GM18502 (cell line): ENCODE measurements around the gene HTR6.
"Not testable (repeated sequence)": the region's sequence is repeated elsewhere in the genome, so short reads cannot be mapped to it uniquely, and the experiment has no call there.

Source experiments
- ATAC-seq: cut with Tn5 transposase; IDR thresholded peaks from one replicate; pipeline ENCODE4 v1.9.1; 2021; ENCODE audit warnings: mild to moderate bottlenecking; ENCODE audit not compliant: unreplicated experiment, poor library complexity

The HTR6 gene

GRCh38 chr1:19664453-19665185, at the start of gene HTR6:
HTR6 (plus strand) TSS chr1:19664875; CDS start chr1:19665754, 879 bp downstream.
- ATAC-seq = no peak

GRCh38 chr1:19615438-19615837, 49.2 kb upstream of the HTR6 start:
- no peak for ATAC-seq

GRCh38 chr1:19616489-19616888, 48.2 kb upstream of the HTR6 start:
- no peak for ATAC-seq

- ATAC-seq = no peak
Observed at GRCh38 chr1:19617376-19617775, 47.3 kb upstream of the HTR6 start.

GRCh38 chr1:19618428-19618827, 46.2 kb upstream of the HTR6 start:
- no peak for ATAC-seq

GRCh38 chr1:19619697-19620384, 44.8 kb upstream of the HTR6 start:
- ATAC-seq = no peak

- no peak for ATAC-seq
Observed at GRCh38 chr1:19620786-19621185, 43.9 kb upstream of the HTR6 start.

- ATAC-seq = no peak
Observed at GRCh38 chr1:19621274-19621950, 43.3 kb upstream of the HTR6 start.

- ATAC-seq = no peak
Observed at GRCh38 chr1:19622204-19622603, 42.5 kb upstream of the HTR6 start.

- ATAC-seq = no peak
Observed at GRCh38 chr1:19623523-19623922, 41.2 kb upstream of the HTR6 start.

GRCh38 chr1:19625291-19625937, 39.3 kb upstream of the HTR6 start:
- ATAC-seq = no peak

- no peak for ATAC-seq
Observed at GRCh38 chr1:19628879-19629278, 35.8 kb upstream of the HTR6 start.

- ATAC-seq = no peak
Observed at GRCh38 chr1:19629357-19629756, 35.3 kb upstream of the HTR6 start.

GRCh38 chr1:19630192-19630591, 34.5 kb upstream of the HTR6 start:
- ATAC-seq = not testable (repeated sequence)

- no peak for ATAC-seq
Observed at GRCh38 chr1:19630720-19631395, 33.8 kb upstream of the HTR6 start.

GRCh38 chr1:19632211-19632610, 32.5 kb upstream of the HTR6 start:
- no peak for ATAC-seq

- no peak for ATAC-seq
Observed at GRCh38 chr1:19633106-19633505, 31.6 kb upstream of the HTR6 start.

GRCh38 chr1:19635064-19635463, 29.6 kb upstream of the HTR6 start:
- not testable (repeated sequence) for ATAC-seq

- no peak for ATAC-seq
Observed at GRCh38 chr1:19635646-19636045, 29.0 kb upstream of the HTR6 start.

- ATAC-seq = no peak
Observed at GRCh38 chr1:19636065-19636464, 28.6 kb upstream of the HTR6 start.
